HCT116 (cell line): ENCODE results near the gene SLC22A12. TPM values are rescaled to one million over a fixed set of nuclear protein-coding genes. Genes with fewer than 3 reads are reported as not detected.

Experiments
- ATAC-seq: fragments of 200-7000 bp; cut with Tn5 transposase; 2 replicates; pipeline ENCODE4 v1.9.1; 2020; ENCODE audit warnings: mild to moderate bottlenecking, moderate library complexity
- BruUV-seq: library from RNA; stranded (reverse); fragments of 400-500 nt; replicated peaks from 2 replicates; lab custom pipeline; 2021; lab: Mats Ljungman, UMichigan
- CTCF ChIA-PET: fragments of 300-600 bp; sonication (Branson Sonifier 250); formaldehyde crosslinking; loops from one replicate; lab custom pipeline; 2021; ENCODE audit warnings: antibody characterized with exemption; lab: Charles Lee
- POLR2A ChIA-PET: fragments of 300-600, 350-600 bp; sonication (Branson Sonifier 250); formaldehyde crosslinking; loops from one replicate; lab custom pipeline; 2021; ENCODE audit warnings: antibody characterized with exemption; lab: Charles Lee
- RAD21 ChIA-PET, 2 experiments: fragments of 300-600 bp; sonication (Branson Sonifier 250); formaldehyde crosslinking; loops; one replicate each; lab custom pipeline; 2023; ENCODE audit warnings: low total read pairs in 2 of 2; ENCODE audit not compliant: uncharacterized antibody in 2 of 2, unreplicated experiment in 2 of 2, low non-redundant PET in 1 of 2; lab: Charles Lee
- DNase-seq: peaks from one replicate; pipeline ENCODE4 v3.0.0-alpha.2; 2010; ENCODE audit warnings: low read depth, low spot score
- H2AFZ ChIP-seq: fragments of 200-600 bp; shearing (Covaris generic), sonication (generic); 2 replicates; pipeline ENCODE4 v1.6.1; 2017; ENCODE audit warnings: low read depth, mixed run types, mixed read lengths, antibody characterized with exemption, low read length; ENCODE audit not compliant: poor library complexity, severe bottlenecking
- H3K27ac ChIP-seq: 2 replicates; pipeline ENCODE4 v1.5.1; 2012; ENCODE audit warnings: low read depth, low read length
- H3K27me3 ChIP-seq: fragments of 200-600 bp; sonication (generic); 2 replicates; pipeline ENCODE4 v1.6.1; 2016; ENCODE audit warnings: mixed run types, low read length, mixed read lengths; ENCODE audit not compliant: insufficient read depth
- H3K36me3 ChIP-seq, 2 experiments: fragments of 200-500 bp in 1 of 2; fragments of 200-600 bp in 1 of 2; sonication (Bioruptor generic) in 1 of 2; sonication (generic) in 1 of 2; 2 replicates each; pipeline versions ENCODE4 v1.5.1 to v1.6.1; 2014 to 2016; ENCODE audit warnings: low read length in 2 of 2, inconsistent platforms in 1 of 2, mixed read lengths in 1 of 2, mixed run types in 1 of 2; ENCODE audit not compliant: insufficient read depth in 2 of 2, control insufficient read depth in 1 of 2
- H3K4me1 ChIP-seq, 2 experiments: fragments of 200-600 bp in 1 of 2; sonication (generic) in 1 of 2; 2 replicates each; pipeline versions ENCODE4 v1.5.1 to v1.6.1; 2012 to 2017; ENCODE audit warnings: low read length in 2 of 2, inconsistent platforms in 1 of 2, mild to moderate bottlenecking in 1 of 2, mixed read lengths in 1 of 2, mixed run types in 1 of 2, moderate library complexity in 1 of 2; ENCODE audit not compliant: insufficient read depth in 2 of 2, control insufficient read depth in 1 of 2
- H3K4me2 ChIP-seq: fragments of 200-600 bp; sonication (generic); 2 replicates; pipeline ENCODE4 v1.6.1; 2017; ENCODE audit warnings: mixed run types, low read length, mixed read lengths
- H3K4me3 ChIP-seq, 2 experiments: fragments of 200-600 bp in 1 of 2; sonication (generic) in 1 of 2; replicated peaks in 1 of 2; 2 replicates each; pipeline ENCODE4 v1.5.1; 2011 to 2016; ENCODE audit warnings: low read length in 2 of 2, control low read depth in 1 of 2, low read depth in 1 of 2, mild to moderate bottlenecking in 1 of 2, mixed read lengths in 1 of 2, mixed run types in 1 of 2
- H3K79me2 ChIP-seq: fragments of 200-600 bp; sonication (generic); 2 replicates; pipeline ENCODE4 v1.6.1; 2017; ENCODE audit warnings: mild to moderate bottlenecking, mixed run types, low read length, moderate library complexity, mixed read lengths; ENCODE audit not compliant: insufficient read depth
- H3K9ac ChIP-seq: fragments of 200-600 bp; sonication (generic); 2 replicates; pipeline ENCODE4 v1.6.1; 2016; ENCODE audit warnings: low read length, mixed read lengths
- H3K9me2 ChIP-seq: fragments of 200-600 bp; sonication (generic), shearing (Covaris generic); 2 replicates; pipeline ENCODE4 v1.6.1; 2017; ENCODE audit warnings: mixed run types, mild to moderate bottlenecking, moderate library complexity; ENCODE audit not compliant: insufficient read depth
- H3K9me3 ChIP-seq, 2 experiments: fragments of 200-500 bp in 1 of 2; fragments of 200-600 bp in 1 of 2; sonication (Bioruptor generic) in 1 of 2; sonication (generic) in 1 of 2; 2 replicates each; pipeline ENCODE4 v1.6.1; 2014 to 2017; ENCODE audit warnings: low read length in 2 of 2, mixed read lengths in 2 of 2, inconsistent platforms in 1 of 2, low read depth in 1 of 2, mild to moderate bottlenecking in 1 of 2, mixed run types in 1 of 2, moderate library complexity in 1 of 2; ENCODE audit not compliant: control insufficient read depth in 1 of 2, insufficient read depth in 1 of 2
- H4K20me1 ChIP-seq: fragments of 200-600 bp; sonication (generic), shearing (Covaris generic); 2 replicates; pipeline ENCODE4 v1.6.1; 2017; ENCODE audit warnings: mixed run types, mild to moderate bottlenecking, moderate library complexity; ENCODE audit not compliant: insufficient read depth
- ATF3 ChIP-seq: IDR thresholded peaks from 2 replicates; pipeline ENCODE4 v1.6.1; 2012
- CBX3 ChIP-seq: IDR thresholded peaks from 2 replicates; pipeline ENCODE4 v1.6.1; 2012; ENCODE audit warnings: low read depth
- CTCF ChIP-seq, 3 experiments: fragments of 200-600 bp in 1 of 3; sonication (generic) in 1 of 3; IDR thresholded peaks in 2 of 3; conservative IDR thresholded peaks in 1 of 3; 2 replicates each; pipeline ENCODE4 v1.5.1; 2012 to 2017; ENCODE audit warnings: low read depth in 2 of 3, low read length in 2 of 3, antibody characterized with exemption in 1 of 3, borderline replicate concordance in 1 of 3, control low read depth in 1 of 3, mild to moderate bottlenecking in 1 of 3, mixed read lengths in 1 of 3, mixed run types in 1 of 3, moderate library complexity in 1 of 3; ENCODE audit not compliant: insufficient read depth in 1 of 3
- ELF1 ChIP-seq: IDR thresholded peaks from 2 replicates; pipeline ENCODE4 v1.6.1; 2012; ENCODE audit warnings: low read depth, borderline replicate concordance
- EZH2phosphoT487 ChIP-seq: fragments of 200-600 bp; IDR thresholded peaks from 2 replicates; pipeline ENCODE4 v1.6.1; 2018; ENCODE audit warnings: antibody characterized with exemption, borderline replicate concordance
- FOSL1 ChIP-seq: IDR thresholded peaks from 2 replicates; pipeline ENCODE4 v1.6.1; 2012; ENCODE audit warnings: low read depth
- MAX ChIP-seq: IDR thresholded peaks from 2 replicates; pipeline ENCODE4 v1.6.1; 2012
- POLR2A ChIP-seq: IDR thresholded peaks from 2 replicates; pipeline ENCODE4 v1.7.0; 2011; ENCODE audit warnings: borderline replicate concordance; ENCODE audit not compliant: insufficient read depth, insufficient read length; ENCODE audit errors: extremely low read depth
- POLR2AphosphoS5 ChIP-seq: IDR thresholded peaks from 2 replicates; pipeline ENCODE4 v1.6.1; 2011; ENCODE audit warnings: mild to moderate bottlenecking, low read depth, low read length, moderate library complexity
- RAD21 ChIP-seq: IDR thresholded peaks from 2 replicates; pipeline ENCODE4 v1.6.1; 2012; ENCODE audit warnings: low read depth, mild to moderate bottlenecking
- SIN3A ChIP-seq: IDR thresholded peaks from 2 replicates; pipeline ENCODE4 v1.6.1; 2012; ENCODE audit warnings: low read depth
- SP1 ChIP-seq: IDR thresholded peaks from 2 replicates; pipeline ENCODE4 v1.6.1; 2012; ENCODE audit warnings: low read depth
- YY1 ChIP-seq: IDR thresholded peaks from 2 replicates; pipeline ENCODE4 v1.6.1; 2011; ENCODE audit warnings: low read length, low read depth, moderate library complexity, mild to moderate bottlenecking; ENCODE audit not compliant: insufficient replicate concordance; ENCODE audit errors: extremely low read depth
- ZBTB33 ChIP-seq: IDR thresholded peaks from 2 replicates; pipeline ENCODE4 v1.6.1; 2011; ENCODE audit warnings: mild to moderate bottlenecking, low read length, moderate library complexity; ENCODE audit not compliant: insufficient replicate concordance; ENCODE audit errors: extremely low read depth
- intact Hi-C: fragments of 100-400 bp; cut with micrococcal nuclease; formaldehyde crosslinking; loops from 2 replicates; pipeline ENCODE4 v1.10.0; 2022
- total RNA-seq: library from RNA; stranded (reverse); gene quantifications from one replicate; pipeline ENCODE4 v1.2.1, GENCODE V29; 2021; ENCODE audit not compliant: unreplicated experiment

SLC22A12 gene
- total RNA-seq, 1 experiment from 2014 or later = not detected

- RAD21 ChIA-PET = no interaction called here
- Histone ChIP-seq H2AFZ (no peak overlapping the region), H3K9me3 (no peaks in the 10 kb centered on the region), H3K4me3 (no peak overlapping the region), H3K4me1 (no peaks in the 10 kb centered on the region), H3K27ac (no peak overlapping the region)
- BruUV-seq = no TSS peak
- POLR2A ChIA-PET = no interaction called here
- CTCF ChIA-PET = no interaction called here
- no peak for TF ChIP-seq SP1
- TF ChIP-seq, all 23 proteins: peak for 0
- no peak for DNase-seq
- H3K36me3 ChIP-seq = no peaks in the 10 kb centered on the region
- intact Hi-C loops = no loop called here
- no peaks in the 10 kb centered on the region for H3K27me3 ChIP-seq
- no peaks in the 10 kb centered on the region for H3K79me2 ChIP-seq
- no peak overlapping the region for H3K4me2 ChIP-seq
- no peaks in the 10 kb centered on the region for H3K9me2 ChIP-seq
- H4K20me1 ChIP-seq = no peaks in the 10 kb centered on the region
- H3K9ac ChIP-seq = no peak overlapping the region
- no peak for ATAC-seq
These were observed 14.2 kb downstream of the SLC22A12 start for GRCh38 chr11:64605244-64605560.

GRCh38 chr11:64605656-64606585 is 14.9 kb downstream of the SLC22A12 start:
- Histone ChIP-seq H3K27ac (no peak overlapping the region), H3K4me3 (no peak overlapping the region), H2AFZ (no peak overlapping the region), H3K9me2 (no peaks in the 10 kb centered on the region), H3K4me2 (no peak overlapping the region), H3K27me3 (no peaks in the 10 kb centered on the region), H4K20me1 (no peaks in the 10 kb centered on the region), H3K9ac (no peak overlapping the region), H3K79me2 (no peaks in the 10 kb centered on the region), H3K9me3 (no peaks in the 10 kb centered on the region), H3K4me1 (no peaks in the 10 kb centered on the region), H3K36me3 (no peaks in the 10 kb centered on the region)
- ChIA-PET CTCF (no interaction called here), RAD21 (no interaction called here), POLR2A (no interaction called here)
- BruUV-seq = no TSS peak
- no peak for DNase-seq
- intact Hi-C loops = no loop called here
- ATAC-seq = no peak
- no peak for TF ChIP-seq ATF3
- TF ChIP-seq SP1 = no peak
- TF ChIP-seq YY1 = no peak
- TF ChIP-seq POLR2A = no peak
- no peak for TF ChIP-seq FOSL1
- TF ChIP-seq ZBTB33 = no peak
- TF ChIP-seq SIN3A = no peak
- no peak for TF ChIP-seq POLR2AphosphoS5
- TF ChIP-seq CTCF (IDR thresholded peaks at IDR 0.05 in 2 of 3, conservative IDR thresholded peaks at IDR 0.05 in 1 of 3; ENCODE audit: borderline replicate concordance in 1 of 3, insufficient read depth in 1 of 3, low read depth in 2 of 3, low read length in 2 of 3) = no peak
- TF ChIP-seq EZH2phosphoT487 = no peak
- no peak for TF ChIP-seq ELF1
- TF ChIP-seq MAX = no peak
- TF ChIP-seq CBX3 = no peak
- no peak for TF ChIP-seq RAD21
